Activated CD4-positive, CD25-positive, alpha-beta regulatory T cell treated with anti-CD3 and anti-CD28 coated beads, Interleukin-2, amount 50 U/mL, for 24 hours (primary cell): ENCODE measurements around the gene B9D1.
"Not testable (repeated sequence)": the region's sequence is repeated elsewhere in the genome, so short reads cannot be mapped to it uniquely, and the experiment has no call there.

Experiments
- ATAC-seq, 2 donors: fragments of 150-1000 bp; cut with Tn5 transposase; one replicate each; pipeline ENCODE4 v1.10.0; 2021; ENCODE audit warnings: mild to moderate bottlenecking in 1 of 2, moderate library complexity in 1 of 2

The B9D1 gene

DNA sequence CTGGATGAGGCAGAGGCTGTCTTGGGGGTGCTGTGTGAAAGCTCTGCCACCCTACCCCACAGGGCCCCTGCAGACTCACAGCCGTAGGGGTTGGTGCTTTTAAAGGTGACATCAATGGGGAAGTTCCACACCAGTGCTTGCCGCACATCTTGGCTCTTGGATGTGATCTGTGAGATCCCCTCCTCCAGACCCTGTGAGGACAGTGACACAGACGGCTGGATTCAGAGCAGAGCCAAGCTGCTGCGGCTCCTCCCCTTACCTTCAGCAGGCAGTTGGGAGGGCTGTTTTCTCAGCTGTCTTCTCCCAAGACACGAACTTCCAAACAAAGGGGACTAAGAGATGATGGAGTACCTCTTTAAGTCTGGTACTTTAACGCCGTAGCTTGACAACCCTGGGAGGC, 4.8 kb downstream of the B9D1 start:
- ATAC-seq, result no peak

DNA sequence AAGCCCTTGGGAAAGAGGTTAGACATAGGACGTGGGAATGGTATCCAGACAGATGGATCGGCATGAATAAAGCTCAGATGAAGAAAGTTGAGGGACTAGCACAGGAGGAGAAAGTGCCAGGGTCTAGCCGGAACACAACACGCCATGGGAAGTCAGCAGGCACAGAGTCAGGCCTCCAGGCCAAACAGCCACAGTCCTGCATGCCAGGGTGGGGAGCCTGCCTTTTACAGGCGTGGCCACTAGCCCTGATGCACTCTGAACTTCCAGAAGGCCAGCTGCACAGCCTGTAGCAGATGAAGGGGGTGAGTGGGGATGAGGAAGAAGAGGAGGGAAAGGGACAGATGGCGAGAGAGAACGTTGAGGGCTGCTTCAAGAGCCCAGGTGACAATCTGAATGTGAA, 5.2 kb downstream of the B9D1 start:
- no peak for ATAC-seq

DNA sequence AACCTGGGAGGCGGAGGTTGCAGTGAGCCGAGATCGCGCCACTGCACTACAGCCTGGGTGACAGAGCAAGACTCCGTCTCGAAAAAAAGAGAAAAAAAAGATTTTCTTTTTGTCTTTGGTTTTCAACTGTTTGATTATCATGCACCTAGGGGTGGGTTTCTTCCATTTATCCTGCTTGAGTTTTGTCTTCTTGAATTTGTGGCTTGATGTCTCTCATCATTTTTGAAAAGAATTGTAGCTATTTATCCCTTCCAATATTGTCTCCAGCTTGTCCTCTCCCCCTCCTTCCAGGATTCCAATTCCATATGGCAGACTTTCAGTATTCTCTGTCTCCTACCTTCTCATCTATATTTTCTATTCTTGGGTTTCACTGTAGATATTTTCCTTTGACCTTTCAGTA, 7.8 kb downstream of the B9D1 start:
- ATAC-seq, result no peak

DNA sequence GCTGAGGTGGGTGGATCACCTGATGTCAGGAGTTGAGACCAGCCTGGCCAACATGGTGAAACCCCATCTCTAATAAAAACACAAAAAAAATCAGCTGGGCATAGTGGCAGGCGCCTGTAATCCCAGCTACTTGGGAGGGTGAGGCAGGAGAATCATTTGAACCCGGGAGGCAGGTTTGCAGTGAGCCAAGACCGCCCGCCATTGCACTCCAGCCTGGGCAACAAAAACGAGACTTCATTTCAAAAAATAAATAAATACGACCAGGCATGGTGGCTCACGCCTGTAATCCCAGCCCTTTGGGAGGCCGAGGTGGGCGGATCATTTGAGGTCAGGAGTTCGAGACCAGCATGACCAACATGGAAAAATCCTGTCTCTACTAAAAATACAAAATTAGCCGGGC, 9.1 kb downstream of the B9D1 start:
- not testable (repeated sequence) for ATAC-seq

DNA sequence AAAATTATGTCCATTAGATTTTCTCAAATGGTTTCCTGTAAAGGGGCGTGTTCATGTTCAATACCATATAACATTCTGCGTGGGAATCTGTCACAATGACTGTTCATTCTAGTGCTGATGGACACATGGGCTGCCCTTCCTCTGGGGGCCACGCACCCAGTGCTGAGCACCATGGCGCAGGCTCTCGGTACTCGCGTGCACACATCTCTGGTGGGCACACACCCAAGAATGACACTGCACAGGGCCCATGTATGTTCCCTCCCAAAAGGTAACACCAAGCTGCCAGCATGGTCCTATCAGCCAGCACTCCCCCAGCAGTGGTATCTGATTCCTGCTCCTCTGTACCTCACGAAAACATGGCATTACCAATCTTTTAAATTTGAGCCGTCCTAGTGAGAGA, 13.7 kb downstream of the B9D1 start:
- no peak for ATAC-seq

DNA sequence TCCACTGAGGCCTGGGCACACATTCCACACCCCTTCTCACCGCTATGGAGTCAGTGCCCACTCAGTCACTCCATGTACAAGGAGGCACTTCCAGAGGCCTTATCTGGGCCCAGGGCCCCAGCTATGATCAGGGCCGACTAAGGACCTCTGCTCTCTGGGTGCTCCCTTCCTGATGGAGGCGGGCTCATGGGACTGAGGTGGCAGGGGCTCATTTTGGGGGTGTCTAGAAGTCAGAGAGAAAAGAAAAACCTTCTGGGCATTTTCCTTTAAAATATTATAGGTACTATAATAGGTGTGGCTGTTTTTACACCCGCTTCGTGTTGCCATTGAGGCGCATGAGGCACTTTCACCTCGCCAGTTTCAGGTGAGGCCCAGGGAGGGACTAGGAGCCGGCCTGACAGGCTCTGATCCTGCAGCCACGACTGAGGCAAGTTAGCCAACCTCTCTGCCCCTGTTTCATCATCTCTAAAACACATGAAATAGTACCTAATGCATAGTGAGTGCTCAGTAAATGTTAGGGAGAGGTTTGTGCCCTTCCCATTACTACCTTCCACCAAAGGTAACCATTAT, 14.4 kb downstream of the B9D1 start:
- no peak for ATAC-seq

DNA sequence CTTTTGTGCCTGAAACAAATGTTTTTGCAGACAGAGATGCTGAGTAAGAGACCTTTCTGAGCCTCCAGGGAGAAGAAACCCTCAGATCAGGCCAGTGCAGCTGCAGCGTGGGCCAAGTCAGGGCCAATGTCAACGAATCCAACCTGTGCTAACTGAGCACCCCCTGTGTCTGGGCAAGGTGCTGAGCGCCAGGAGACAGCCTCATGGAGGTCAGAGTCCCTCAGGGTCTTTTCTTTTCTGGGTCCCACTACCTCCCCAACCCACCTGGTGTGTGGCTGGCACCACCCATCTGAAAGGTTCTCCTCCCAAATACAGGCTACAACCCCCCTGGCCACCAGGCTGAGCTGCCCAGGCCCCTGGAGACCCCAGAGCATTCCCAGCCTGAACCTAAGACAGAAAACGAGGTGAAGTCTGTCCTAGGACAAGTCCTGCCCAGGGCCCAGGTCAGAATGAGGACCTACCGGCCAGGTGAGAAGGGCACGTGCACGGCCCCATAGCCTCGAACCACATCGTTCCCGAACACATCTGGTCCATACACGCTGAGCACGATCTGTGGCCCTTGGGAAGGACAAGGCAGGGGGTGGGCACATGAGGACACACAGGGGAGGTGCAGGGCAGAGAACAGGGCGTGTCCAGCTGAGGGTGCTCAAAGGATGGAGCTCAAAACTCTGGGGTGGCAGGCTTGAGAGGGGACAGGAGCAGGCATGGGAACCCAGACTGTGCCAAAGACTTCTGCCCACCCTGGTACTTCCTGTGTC, 15.0 kb downstream of the B9D1 start:
- no peak for ATAC-seq

DNA sequence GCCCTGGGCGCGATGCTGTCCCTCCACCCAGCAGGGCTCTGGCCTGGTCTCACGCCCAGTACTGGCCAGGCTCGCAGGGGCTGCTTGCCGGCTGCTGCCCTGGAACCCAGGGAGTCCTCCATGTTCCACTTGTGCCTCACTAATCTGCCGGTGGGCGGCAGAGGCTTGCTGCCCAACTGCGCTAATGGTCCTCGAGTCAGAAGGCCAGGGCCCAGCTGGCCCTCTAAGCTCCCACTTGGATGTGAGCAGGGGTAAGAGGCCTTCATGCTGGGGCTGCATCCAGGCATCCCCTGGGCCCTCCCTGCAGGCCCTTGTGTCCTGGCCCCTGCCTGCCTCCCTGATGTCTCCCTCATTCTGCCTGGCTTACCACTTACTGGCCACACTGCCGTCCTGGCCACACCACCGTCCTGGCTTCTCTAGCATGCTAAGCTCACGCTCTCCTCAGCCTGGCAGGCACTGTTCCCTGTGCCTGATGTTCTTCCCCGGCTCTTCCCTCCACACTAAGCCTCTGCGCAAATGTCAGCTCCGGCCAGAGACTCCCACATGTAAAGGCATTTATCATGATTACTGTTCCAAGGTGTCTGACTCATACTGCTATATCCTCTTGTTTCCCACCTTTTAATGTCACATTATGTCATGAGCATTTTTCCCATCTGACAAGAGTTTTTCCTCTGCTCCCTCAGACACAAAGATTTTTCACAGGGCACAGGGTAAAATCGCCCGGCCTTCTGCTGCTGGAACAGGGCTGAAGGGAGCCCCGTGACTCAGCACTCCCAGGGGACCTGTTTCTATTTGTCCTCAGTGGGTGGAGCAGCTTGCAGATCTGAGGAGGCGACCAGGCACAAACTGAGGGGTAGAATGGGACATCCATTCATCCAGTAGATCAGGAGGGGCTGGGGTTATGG, 15.9 kb downstream of the B9D1 start:
- ATAC-seq, result peak in 1 of 2 donors; percentile 10

DNA sequence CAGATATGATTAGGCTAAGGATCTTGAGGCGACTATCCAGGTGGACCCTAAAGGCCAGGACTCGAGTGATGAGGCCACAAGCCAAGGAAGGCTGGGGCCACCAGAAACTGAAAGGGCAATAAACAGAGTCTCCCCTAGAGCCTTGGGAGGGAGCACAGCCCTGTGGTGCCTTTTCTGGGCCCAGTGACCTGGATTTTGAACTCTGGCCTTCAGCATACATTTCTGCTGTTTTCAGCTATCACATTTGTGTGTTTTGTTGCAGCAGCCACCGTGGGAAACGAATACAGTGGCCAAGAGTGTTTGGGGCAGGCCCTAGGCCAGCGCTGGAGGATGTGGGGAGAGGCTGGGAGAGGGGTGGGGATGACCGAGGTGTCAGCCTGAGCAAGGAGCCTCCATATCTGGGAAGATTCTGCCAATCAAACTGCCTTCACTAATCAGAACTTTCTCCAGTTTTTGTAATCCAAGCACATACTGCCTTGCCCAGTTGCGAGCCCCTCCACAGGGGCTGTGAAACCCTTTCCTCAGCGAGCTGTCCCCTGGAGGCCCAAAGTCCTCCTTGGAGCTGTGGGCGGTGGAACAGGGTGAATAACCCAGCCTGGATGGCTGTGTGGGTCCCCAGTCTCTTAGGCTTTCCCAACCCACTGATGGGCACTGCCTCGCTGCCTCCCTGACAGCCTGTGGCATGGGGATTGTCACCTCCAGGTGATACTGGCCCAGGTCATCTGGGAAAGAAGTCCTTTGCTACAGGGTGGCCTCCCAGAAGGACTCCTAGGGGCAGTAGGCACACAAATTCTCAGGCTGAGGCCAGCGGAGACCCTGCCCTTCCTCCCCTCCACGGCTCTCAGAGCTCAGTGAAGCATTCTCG, 16.8 kb downstream of the B9D1 start:
- ATAC-seq, result no peak

DNA sequence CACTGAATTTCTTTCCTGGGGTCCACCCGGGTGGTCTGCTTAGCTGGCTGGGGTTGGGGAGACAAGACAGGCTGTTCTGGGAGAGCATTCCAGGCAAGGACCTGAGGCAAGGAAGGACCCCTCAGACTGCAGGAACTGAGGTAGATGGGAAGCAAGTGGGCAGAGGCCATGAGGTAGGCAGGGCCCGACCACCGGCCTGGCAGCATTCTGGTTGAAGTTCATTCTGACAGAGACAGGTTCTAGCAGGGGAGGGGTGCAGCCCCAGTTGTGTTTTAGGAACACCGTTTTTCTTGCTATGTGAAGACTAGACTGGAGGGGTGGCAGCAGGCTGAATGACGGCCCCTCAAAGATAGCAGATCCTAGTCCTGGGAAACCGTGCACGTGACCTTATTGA, 17.5 kb downstream of the B9D1 start:
- no peak for ATAC-seq

DNA sequence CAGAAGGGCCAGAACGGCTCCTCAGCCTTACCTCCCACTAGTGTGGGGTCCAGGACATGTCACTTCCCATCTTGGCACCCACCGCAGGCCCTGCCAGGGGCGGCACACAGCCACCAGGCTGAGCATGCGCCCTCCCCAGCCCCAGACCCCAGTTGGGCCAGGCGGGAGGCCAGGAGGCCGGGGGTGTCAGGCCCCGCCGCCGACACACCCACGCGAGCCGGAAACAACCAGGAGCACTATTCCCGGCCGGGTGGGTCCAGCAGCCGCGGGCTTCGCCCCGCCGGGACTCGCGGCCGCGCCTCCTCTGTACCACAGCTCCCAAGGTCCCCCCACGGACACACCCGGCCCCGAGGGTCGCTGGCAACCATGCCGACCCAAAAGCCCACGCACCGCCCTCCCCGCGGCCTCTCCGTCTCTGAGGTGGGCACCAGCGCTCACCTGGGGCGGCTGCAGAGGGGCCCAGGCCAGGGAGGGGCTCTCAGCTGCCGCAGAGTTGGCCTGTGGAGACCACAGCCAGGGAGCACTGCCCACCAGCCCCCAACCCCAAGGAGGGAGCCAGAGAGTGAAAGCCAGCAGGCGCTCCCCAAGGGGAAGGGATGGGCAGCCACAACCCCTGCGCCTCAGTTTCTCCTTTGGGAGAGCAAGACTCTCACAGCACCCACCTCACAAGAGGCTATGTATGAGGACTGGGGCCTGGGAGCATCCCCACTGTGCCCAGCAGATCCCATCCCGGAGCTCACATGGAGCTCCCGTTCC, 18.0 kb downstream of the B9D1 start:
- no peak for ATAC-seq

DNA sequence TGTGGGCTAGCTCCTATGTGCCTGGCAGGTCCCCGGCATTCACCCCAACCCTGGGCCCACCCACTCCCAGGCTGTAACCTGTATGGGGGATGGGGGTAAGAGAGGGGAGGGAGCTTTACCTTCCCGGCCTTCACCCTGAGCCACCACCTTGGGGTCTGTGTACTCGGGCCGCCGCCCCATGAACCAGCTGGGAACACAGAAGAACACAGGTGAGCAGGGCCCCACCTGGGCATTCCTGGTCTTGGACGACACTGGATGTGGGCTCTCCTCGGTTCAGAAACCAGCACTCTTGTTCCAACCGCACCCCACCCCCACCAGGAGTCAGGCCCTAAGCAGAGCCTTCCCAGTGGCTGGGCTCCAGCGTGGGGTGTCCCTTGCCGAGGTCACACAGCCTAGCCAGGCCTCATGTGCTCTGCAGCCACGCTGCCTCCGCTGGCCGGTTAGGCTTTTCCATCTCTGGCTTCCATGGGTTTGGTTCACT, 18.8 kb downstream of the B9D1 start:
- ATAC-seq, result no peak

DNA sequence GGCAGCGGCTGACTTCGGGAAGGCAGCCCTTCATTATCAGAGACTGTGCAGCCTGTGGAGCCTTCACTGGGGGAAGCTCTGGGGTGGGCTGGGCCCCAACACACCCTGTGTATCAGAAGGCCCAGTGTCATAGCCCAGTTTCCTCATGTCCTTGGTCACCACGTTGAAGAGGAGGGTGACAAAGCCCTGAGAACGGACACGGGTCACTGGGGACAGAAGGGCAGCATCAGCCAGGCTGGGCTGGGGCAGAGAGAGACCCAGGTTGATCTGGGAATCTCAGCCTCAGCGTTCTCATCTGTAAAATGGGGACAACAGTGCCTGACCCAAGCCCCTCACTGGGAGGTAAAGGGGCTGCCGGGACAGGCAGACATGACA, 19.3 kb downstream of the B9D1 start:
- ATAC-seq, result no peak

DNA sequence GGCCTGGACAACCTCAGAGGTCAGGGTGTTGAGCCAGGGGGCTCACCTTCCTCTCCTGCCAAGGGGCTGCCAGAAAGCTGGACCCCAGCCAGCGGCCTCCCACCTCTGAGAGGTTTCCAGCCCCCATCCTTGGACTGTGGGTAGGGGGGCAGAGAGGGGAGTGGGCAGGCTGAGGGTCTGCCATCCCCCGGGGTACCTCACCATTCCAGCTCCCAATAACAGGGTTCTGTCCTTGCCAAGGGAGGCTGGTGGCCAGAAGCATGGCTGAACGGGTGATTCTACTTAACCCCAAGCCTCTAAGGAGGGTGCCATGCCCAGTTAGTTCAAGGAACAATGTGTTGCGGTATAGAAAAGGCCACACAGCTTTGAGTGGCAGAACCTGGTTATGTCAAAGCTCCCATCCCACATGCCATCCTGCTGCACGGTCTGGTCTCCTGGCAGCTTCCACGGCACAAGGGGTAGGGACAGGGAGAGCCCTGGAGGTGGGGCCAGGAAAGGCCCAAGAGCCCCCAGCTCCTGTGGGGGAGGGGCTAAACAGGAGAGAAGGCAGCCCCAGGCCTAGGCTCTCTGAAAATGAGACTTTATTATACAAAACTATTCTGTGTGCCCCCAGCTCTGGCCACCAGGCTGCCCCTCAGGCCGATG, 19.8 kb downstream of the B9D1 start:
- no peak for ATAC-seq

DNA sequence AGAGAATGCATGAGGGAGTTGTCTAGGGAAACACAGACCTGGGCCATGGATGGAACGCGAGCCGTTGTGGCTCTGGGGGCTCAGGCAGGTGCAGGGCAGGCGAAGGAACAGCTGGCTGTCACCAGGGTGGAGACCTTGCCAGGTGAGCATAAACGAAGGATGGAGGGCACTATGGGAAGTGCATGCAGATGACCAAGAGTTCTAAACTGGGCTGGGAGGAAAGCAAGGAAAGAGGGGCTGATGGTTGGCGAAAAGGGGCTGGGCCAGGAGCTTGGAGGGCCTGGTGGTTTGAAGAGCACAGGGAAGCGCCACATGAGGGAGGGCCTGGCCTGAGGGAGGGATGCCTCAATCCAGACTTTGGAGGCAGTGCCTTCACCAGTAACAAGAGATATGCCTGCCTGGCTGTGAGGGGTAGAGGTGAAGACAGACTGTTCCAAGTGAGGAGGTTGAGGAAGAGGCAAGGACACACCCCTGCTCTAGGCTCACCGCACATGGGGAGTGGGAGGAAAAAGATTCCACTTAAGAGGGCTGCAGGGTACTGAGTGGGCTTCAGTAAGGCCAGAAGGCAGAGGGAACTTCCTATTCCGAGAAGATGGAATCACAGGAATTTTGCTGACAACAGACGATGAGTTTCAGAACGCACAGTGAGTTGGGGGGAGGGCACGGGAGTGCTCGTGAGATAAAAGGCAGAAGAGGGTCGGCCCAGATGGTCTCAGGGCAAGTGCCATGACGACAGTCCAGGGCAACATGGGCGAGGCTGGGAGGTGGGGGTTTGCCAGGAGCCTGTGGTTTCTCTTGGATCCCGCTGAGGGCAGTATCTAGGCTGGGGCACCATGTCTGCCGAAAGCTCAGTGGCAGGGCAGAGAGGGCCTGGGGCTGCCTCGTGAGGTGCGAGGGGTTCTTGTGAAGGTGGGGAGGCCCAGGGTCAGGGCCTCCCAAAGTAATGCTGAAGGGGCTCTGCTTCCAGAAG, 20.6 kb downstream of the B9D1 start:
- ATAC-seq, result no peak

DNA sequence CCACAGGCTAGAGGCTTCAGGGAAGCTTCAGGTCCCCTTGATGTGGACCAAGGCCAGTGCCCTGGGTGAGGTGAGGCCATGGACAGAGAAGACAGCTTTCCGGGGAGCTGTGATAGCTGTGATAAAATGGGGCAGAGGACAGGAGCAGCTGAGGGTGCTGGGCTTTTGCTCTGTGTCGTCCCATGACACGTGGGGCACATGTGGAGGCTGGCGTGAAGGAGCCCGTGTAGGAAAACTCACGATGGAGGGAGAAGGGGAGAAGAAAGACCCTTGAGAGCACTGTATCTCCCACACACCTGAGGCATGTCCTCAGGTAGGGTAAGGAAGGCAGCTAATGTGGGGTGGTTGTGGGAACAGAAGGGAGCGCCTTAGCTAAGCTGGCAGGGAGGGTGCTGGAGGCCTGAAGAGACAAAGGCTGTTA, 21.3 kb downstream of the B9D1 start:
- no peak for ATAC-seq

DNA sequence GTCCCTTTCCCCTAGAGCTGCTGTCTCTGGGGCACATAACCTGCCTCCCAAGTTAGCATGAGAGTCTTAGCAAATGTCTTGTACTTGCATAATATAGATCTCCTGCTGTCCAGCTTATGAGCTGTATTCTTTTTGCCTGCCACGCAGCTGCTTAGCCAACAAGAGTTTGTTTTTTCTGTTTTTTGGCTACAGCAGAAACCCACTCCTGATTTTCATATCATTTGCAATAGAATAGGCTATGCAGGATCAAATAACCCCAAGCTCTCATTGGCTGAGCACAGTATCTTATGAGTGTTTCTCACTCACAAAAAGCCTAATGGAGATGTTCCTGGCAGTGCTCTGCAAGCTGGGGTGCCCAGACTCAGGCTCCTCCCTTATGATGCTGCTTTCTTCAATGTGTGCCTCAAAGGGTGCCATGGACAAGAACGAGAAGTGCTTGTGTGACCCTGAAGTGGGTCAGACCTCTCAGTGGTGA, 23.1 kb downstream of the B9D1 start:
- ATAC-seq, result no peak

DNA sequence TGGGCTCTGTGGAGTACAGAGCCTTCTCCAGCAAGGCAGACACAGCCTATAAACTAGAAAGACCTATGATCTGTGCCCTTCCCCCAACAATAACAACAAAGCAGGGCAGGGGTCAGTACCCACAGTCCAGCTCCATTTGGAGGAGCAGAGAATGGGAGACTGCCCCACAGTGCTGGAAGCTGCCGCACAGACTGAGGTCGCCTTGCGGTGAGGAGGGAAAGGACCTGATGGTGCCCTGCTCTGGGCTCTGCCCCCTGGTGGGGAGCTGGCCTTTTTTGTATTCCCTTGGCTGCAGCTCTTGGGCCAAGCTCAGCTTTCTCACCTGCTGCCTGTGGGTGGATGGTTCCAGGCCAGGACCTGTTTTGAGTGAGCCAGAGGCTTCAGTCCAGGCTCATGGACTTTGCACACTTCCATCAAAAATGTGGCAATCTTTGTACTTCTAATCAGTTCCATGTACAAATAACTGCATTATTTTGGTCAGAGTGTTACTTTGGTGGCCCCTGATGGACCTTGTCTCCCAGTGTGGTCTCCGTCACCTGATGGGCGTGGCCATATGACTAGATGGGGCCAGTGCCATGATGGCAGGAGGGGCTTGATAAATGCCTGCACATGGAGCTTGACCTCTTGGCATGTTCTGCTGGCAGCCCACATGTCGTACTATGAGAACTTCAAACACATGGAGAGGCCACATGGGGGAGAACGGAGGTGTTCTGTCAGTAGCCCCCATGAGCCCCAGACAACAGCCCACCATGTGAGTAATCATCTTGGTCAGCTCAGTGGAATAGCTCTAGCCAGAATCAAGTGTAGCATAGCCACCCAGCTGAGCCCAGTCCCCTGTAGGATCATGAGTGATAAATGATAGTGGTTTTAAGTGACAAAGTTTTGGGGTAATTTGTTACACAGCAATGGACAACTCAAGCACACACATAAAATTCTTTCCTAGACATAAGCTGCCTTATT, 24.2 kb downstream of the B9D1 start:
- peak; percentile 79 to 91 for ATAC-seq

DNA sequence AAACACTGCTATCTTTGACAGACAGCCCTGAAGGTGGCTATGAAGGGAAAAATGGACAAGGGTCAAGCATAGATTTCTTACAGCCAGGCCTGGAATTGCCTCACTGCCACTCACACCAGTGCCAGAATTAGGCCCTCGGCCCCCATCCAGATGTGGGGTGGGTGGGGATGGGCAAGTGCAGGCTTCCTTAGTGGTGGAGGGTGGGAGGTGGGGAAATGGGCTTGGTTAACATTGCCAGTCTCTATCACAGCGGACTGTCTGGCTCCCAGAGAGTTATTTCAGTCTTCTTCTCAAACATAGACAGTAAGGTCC, 24.9 kb downstream of the B9D1 start:
- ATAC-seq, result no peak
